Hematopoietic multipotent progenitor cell treated with erythropoietin and hydrocortisone succinate and interleukin-3 and kit ligand, for 15 days (in vitro differentiated cells): Measurements from ENCODE around the gene CTRB2.
"Not testable (repeated sequence)": the region's sequence is repeated elsewhere in the genome, so short reads cannot be mapped to it uniquely, and the experiment has no call there.

ENCODE experiments used
- DNase-seq: peaks from one replicate; pipeline ENCODE4 v3.0.0-alpha.2; 2015; ENCODE audit warnings: low spot score

The CTRB2 gene

GRCh38 chr16:75205438-75205837 is 1.5 kb downstream of the CTRB2 start:
- DNase-seq = not testable (repeated sequence)

GRCh38 chr16:75204905-75205304 is 2.1 kb downstream of the CTRB2 start:
- DNase-seq = not testable (repeated sequence)

GRCh38 chr16:75204410-75204758 is 2.6 kb downstream of the CTRB2 start:
- DNase-seq = no peak

- no peak for DNase-seq
These were observed 3.1 kb downstream of the CTRB2 start for GRCh38 chr16:75203667-75204409.

- no peak for DNase-seq
These were observed 3.9 kb downstream of the CTRB2 start for GRCh38 chr16:75203096-75203495.

GRCh38 chr16:75202069-75202590 is 4.8 kb downstream of the CTRB2 start:
- no peak for DNase-seq

- DNase-seq = no peak
These were observed 8.8 kb downstream of the CTRB2 start for GRCh38 chr16:75198135-75198600.

GRCh38 chr16:75197522-75198134 is 9.3 kb downstream of the CTRB2 start:
- DNase-seq = no peak

- no peak for DNase-seq
These were observed 10.1 kb downstream of the CTRB2 start for GRCh38 chr16:75196836-75197235.

GRCh38 chr16:75195811-75196790 is 10.9 kb downstream of the CTRB2 start:
- DNase-seq = no peak

- DNase-seq = no peak
These were observed 13.1 kb downstream of the CTRB2 start for GRCh38 chr16:75193730-75194444.

GRCh38 chr16:75193265-75193650 is 13.7 kb downstream of the CTRB2 start:
- no peak for DNase-seq

GRCh38 chr16:75192606-75193264 is 14.2 kb downstream of the CTRB2 start:
- DNase-seq = no peak

GRCh38 chr16:75189638-75190245 is 17.2 kb downstream of the CTRB2 start:
- no peak for DNase-seq

- no peak for DNase-seq
These were observed 18.0 kb downstream of the CTRB2 start for GRCh38 chr16:75188832-75189477.

GRCh38 chr16:75181630-75182029 is 25.3 kb downstream of the CTRB2 start:
- no peak for DNase-seq

- DNase-seq = no peak
These were observed 27.8 kb downstream of the CTRB2 start for GRCh38 chr16:75179208-75179607.

- no peak for DNase-seq
These were observed 30.0 kb downstream of the CTRB2 start for GRCh38 chr16:75176926-75177325.

GRCh38 chr16:75175074-75175473 is 31.9 kb downstream of the CTRB2 start:
- DNase-seq = no peak

- DNase-seq = no peak
These were observed 34.4 kb downstream of the CTRB2 start for GRCh38 chr16:75172578-75172977.
